Erythroblast (primary cell): ENCODE measurements around the gene FERMT3.

Source experiments
- DNase-seq, 2 experiments: peaks; one replicate each; lab custom pipeline; 2025; lab: John Stamatoyannopoulos, UW
- GATA1 ChIP-seq: IDR thresholded peaks from 2 replicates; pipeline ENCODE4 v1.6.1; 2011; ENCODE audit warnings: low read depth, mild to moderate bottlenecking, control low read depth, low read length, moderate library complexity
- POLR2A ChIP-seq: IDR thresholded peaks from 2 replicates; pipeline ENCODE4 v1.6.1; 2011; ENCODE audit warnings: mild to moderate bottlenecking, low read length

FERMT3 gene

DNA sequence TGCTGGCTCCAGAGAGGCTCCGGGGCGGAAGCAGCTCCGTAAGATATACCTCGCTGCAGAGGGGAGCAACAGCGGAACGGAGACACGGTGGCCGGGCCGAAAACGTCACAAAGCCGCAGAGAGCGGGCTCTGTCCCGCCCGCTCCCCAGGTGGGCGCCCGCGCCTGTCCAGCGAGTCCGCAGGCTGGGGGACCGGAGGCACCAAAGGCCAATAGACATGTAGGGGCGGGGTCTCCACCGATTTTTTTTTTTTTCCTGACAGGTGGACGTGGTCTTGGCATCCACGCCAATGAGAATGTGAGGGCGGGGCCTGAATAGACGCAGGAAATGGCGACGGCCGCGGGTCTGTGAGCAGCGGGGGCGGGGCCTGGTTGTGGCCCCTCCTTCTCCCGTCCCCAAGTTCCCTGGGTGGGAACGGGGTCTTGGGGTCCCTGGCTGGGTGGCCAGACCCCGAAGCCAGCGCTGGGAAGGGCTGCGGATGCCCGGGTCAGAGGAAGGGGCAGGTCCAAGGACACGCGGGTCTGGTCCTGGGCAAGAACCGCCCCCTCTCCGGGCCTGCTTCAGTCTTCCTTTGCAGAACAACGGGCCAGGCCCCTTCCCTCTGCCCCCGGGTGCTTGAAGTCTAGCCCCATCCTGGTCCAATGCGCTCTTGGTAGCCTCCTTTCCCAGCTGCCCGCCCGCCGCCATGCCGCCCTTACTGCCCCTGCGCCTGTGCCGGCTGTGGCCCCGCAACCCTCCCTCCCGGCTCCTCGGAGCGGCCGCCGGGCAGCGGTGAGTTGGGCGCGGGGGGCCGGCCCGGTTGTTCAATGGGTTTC is 23.9 kb downstream of the FERMT3 start, which contains the start of gene DNAJC4:
DNAJC4 (plus strand) TSS at position 378 of the 814 bp plus-strand sequence; CDS start at position 685, 307 bp downstream.
- DNase-seq: peak; percentile 91 to 92
- TF ChIP-seq GATA1: no peak
- TF ChIP-seq POLR2A: peak; percentile 62

DNA sequence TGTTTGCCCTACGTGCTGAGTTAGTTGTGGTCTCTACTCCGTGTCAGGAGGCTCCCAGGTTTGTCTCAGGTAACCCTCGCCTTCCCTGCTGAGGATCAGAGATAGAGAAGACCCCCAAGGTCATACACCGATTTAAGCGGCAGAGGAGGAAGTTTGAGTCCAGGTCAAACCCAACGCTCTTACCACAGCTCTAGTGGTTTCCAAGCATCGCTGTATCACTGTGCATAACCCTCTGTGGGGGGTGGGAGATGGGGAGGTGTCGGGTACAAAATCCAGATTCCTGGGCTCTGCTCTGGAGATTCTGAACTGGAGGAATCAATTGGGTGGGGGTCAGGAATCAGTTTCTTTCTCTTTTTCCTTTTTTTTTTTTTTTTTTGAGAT is 24.5 kb downstream of the FERMT3 start:
- TF ChIP-seq GATA1 (no peak), POLR2A (no peak)
- no peak for DNase-seq

DNA sequence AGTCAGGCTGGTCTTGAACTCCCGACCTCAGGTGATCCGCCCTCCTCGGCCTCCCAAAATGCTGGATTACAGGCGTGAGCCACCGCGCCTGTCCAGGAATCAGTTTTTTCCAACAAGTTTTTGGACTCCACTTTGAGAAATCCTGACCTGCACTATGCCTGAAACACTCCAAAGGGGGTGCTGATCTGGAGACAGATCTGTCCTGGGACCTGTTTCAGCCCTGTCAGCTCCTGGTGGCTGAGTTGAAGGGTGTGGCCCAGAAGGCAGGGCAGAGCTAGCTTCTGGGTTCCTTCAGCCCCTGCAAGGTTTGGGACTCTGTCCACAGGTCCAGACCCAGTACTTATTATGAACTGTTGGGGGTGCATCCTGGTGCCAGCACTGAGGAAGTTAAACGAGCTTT is 25.0 kb downstream of the FERMT3 start:
- DNase-seq: peak; percentile 52 to 67
- no peak for TF ChIP-seq POLR2A
- TF ChIP-seq GATA1: no peak

DNA sequence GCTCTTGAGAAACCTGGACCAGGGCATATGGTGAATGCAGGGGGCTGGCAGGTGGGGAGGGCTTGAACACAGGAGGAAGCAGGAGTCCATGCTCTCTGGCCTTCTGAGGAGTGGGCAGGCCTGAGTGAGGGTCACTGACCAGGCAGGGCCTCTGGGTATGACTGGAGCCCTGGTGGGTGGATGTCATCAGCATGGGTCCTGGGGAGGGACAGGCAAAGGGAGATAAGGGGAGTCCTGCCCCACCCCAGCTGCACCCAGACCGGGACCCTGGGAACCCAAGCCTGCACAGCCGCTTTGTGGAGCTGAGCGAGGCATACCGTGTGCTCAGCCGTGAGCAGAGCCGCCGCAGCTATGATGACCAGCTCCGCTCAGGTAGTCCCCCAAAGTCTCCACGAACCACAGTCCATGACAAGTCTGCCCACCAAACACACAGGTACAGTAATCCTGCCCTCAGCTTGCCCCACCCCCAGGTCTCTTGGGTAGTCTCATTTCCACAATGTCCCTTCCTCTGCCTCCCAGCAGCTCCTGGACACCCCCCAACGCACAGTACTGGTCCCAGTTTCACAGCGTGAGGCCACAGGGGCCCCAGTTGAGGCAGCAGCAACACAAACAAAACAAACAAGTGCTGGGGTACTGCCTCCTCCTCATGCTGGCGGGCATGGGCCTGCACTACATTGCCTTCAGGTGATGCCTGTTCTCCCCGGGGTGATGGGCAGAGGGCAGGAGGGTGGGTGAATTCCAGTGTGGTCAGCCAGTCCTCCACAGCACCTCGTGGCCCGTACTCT is 25.9 kb downstream of the FERMT3 start:
- peak; percentile 65 to 67 for DNase-seq
- no peak for TF ChIP-seq GATA1
- no peak for TF ChIP-seq POLR2A

DNA sequence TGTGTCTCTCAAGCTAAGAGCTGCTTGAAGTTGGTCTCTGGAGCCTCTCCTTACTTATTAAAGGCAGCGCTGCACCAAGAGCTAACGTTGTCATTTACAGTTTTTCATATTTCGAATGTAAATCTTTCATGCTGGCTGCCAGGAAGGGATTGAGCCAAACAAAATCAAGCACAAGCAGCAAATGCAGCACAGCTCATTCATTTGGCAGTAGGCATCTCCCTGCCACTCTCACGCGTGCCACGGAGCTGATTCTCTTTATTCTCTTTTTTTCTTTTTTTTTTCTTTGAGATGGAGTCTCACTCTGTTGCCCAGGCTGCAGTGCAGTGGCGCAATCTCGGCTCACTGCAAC is 26.4 kb downstream of the FERMT3 start:
- DNase-seq: no peak
- no peak for TF ChIP-seq POLR2A
- TF ChIP-seq GATA1: no peak

DNA sequence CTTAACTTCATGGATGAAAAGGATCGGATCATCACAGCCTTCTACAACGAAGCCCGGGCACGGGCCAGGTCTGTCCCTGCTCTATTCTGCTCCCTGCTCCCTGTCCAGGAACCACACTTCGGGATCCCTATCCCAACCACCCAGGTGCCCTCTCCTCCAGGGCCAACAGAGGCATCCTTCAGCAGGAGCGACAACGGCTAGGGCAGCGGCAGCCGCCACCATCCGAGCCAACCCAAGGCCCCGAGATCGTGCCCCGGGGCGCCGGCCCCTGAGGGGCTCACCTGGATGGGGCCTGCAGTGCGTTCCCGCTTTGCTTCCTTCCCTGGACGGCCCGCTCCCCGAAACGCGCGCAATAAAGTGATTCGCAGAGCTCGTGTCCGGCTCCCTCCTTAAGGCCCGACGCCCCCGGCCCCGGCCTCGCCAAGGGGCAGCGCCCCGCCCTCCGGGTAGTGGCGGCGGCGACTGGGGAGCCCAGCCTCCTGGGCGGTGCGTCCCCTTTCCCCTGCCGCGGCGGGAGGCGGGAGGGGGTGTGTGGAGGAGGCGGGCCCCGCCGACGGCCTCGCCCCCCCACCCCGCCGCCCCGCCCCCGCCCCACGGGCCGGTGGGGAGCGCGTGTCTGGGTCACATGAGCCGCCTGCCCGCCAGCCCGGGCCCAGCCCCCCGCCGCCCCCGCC is 27.5 kb downstream of the FERMT3 start, which contains the start of gene VEGFB:
VEGFB (plus strand) TSS at position 672 of the 674 bp plus-strand sequence. CDS start 250 bp downstream, outside the sequence.
- TF ChIP-seq GATA1: no peak
- DNase-seq: peak; percentile 72 to 75

DNA sequence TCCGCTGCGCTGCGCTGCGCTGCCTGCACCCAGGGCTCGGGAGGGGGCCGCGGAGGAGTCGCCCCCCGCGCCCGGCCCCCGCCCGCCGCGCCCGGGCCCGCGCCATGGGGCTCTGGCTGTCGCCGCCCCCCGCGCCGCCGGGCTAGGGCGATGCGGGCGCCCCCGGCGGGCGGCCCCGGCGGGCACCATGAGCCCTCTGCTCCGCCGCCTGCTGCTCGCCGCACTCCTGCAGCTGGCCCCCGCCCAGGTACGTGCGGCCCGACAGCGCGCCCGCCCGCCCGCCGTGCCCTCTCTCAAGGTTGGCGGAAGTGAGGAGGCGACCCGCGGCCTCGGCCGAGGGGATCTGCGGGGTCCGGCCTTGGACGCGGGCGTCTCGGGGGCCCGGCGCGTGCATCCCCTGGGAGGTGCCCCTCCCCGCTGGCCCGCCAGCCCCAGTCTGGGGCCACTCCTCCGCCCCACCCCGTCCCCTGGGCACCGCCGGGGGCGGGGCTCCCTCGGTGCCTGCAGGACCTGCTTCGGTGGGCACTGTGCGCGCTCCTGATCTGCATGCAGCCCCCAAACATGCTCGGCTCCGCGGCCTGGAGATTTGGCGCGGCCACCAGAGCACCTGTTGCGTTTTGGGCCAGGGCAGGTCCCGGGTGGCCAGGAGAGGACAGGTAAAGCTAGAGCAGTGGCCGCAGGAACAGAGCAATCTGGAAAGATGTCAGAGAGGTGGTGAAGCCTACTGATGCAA is 28.3 kb downstream of the FERMT3 start:
- peak; percentile 65 to 72 for DNase-seq
- TF ChIP-seq POLR2A (no peak), GATA1 (no peak)

DNA sequence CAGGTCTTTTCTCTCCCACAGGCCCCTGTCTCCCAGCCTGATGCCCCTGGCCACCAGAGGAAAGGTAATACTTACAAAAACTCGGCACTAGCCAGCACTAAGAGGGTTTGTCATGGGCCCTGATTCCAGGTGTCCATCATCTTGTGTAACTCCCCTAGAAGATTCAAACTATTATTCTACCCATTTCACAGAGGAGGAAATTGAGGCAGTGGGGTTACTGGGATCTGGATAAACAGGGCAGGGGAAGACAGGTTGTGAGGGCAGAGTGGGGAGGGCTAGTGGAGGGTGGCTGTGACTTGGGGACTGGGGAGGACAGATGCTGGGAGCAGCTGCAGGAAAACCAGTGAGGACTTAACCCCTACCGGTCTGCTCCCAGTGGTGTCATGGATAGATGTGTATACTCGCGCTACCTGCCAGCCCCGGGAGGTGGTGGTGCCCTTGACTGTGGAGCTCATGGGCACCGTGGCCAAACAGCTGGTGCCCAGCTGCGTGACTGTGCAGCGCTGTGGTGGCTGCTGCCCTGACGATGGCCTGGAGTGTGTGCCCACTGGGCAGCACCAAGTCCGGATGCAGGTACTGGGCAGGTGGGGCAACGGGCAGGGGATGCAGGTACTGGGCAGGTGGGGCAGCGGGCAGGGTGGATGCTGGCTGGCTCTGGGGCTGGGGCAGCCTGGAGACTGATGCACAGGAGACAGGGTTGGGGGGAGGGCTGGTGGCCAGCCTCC is 29.1 kb downstream of the FERMT3 start:
- no peak for DNase-seq
- no peak for TF ChIP-seq GATA1
- no peak for TF ChIP-seq POLR2A

DNA sequence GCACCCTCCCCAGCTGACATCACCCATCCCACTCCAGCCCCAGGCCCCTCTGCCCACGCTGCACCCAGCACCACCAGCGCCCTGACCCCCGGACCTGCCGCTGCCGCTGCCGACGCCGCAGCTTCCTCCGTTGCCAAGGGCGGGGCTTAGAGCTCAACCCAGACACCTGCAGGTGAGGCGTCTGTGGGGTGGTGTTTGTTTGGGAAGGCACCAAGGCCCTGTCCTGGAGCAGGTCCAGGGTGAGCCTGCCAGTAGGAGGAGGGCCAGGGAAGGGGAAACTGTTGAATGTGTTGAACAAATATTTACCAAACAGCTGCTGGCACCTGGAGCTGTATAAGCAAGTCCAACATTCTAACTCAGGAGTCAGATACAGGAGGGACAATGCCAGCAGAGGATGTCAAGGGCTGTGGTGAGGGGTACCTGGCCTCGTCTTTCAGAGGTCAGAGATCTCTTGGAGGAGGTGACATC is 31.0 kb downstream of the FERMT3 start:
- no peak for DNase-seq
- TF ChIP-seq GATA1 (no peak), POLR2A (no peak)

DNA sequence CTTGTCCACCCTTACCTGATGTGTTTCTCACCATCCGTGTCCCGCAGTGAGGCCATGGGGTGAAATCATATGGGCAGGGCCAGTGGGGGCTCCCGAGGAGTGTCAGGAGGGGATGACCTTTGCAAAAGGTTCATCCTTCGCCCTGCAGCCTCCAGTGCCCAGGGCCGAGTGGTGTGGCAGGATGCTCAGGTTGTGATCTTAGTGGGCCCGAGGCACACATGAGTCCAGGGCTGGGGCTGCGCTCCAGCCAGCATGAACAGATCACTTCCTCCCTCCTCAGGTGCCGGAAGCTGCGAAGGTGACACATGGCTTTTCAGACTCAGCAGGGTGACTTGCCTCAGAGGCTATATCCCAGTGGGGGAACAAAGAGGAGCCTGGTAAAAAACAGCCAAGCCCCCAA is 31.6 kb downstream of the FERMT3 start:
- no peak for DNase-seq
- TF ChIP-seq GATA1 (no peak), POLR2A (no peak)

DNA sequence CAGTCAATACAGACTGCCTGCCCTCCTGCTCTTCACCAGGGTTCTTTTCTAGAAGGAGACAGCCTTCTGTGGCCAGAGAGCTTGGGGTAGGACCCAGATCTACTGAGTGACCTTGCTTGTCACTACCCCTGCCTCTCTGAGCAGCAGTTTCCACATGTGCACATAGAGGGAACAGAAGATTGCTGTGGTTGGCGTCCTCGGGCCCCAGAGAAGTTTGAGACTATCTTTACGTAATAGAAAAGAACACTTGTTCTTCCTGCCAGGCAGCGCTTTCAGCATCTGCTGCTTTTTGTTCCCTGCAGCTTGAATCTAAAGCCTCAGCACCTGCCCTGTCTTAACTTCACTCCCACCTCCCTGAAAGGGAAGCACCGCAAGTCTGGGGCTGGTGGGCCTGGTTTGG is 32.5 kb downstream of the FERMT3 start:
- no peak for TF ChIP-seq GATA1
- no peak for TF ChIP-seq POLR2A
- no peak for DNase-seq

DNA sequence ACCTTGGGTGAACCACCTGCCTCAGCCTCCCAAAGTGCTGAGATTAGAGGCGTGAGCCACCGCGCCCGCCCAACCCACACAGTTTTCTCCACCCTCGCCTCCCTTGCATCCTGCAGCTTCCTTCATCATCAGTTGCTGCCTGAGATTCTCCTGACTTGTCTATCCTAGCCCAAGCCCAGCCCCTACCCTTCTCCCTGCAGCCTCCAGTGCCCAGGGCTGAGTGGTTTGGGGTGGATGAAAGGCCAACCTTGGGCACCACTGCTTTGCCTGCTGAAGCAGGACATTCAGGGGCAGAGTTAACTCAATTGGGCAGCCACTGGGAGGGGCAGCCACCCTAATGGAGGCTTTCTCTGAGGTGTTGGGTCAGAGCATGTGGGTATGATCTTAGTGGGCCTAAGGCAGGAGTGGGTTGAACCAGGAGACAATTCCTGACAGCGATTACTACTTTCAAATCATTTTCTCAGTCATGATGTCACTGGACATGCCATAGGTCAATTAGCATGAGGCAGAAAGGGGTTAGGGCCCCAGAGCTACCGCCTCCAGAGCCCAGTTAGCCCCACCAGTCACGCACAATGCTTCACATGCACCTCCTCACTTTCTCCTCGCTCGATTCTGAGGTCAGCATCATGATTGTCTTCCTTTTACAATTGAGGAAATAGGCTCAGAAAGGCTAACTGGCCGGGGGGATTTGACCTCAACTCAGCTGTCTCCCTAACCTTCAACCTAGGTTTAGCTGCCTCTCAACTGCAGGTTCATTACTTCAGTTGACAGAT is 33.3 kb downstream of the FERMT3 start:
- peak in 1 of 2 experiments; percentile 52 for DNase-seq
- TF ChIP-seq POLR2A (no peak), GATA1 (no peak)
